Measurements from ENCODE around the gene POLA1.

DNA sequence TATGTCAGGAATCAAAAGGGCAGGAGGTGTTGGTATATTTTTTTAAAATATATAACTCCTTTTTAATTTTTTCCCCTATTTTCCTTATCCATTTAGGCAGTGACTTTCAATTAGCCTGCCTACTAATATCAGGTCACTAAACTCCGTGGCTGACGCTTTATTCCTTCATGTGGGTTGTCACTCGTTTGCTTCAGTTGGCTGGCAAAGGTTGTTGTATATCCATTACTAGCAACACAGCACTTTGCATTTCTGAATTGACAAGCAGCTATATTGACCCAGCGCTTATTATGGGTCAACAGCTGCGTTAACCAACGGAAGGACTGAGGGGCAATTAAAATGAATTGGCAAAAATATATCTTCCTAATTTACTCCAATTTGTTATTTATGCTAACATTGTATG lies 234.4 kb downstream of the POLA1 start:
- no peak for TF ChIP-seq EZH2 (IDR thresholded peaks at IDR 0.05)
- TF ChIP-seq, protein P1, sequence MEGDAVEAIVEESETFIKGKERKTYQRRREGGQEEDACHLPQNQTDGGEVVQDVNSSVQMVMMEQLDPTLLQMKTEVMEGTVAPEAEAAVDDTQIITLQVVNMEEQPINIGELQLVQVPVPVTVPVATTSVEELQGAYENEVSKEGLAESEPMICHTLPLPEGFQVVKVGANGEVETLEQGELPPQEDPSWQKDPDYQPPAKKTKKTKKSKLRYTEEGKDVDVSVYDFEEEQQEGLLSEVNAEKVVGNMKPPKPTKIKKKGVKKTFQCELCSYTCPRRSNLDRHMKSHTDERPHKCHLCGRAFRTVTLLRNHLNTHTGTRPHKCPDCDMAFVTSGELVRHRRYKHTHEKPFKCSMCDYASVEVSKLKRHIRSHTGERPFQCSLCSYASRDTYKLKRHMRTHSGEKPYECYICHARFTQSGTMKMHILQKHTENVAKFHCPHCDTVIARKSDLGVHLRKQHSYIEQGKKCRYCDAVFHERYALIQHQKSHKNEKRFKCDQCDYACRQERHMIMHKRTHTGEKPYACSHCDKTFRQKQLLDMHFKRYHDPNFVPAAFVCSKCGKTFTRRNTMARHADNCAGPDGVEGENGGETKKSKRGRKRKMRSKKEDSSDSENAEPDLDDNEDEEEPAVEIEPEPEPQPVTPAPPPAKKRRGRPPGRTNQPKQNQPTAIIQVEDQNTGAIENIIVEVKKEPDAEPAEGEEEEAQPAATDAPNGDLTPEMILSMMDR (IDR thresholded peaks at IDR 0.05): no peak

Measured in neural progenitor cell (in vitro differentiated cells).